ENCODE results near the gene ENO2.

The ENO2 gene

GRCh38 chr12:6960593-6961277, 46.4 kb downstream of the ENO2 start:
- DNase-seq (ENCODE audit: low read depth), result no peak

GRCh38 chr12:6961278-6961694, 46.9 kb downstream of the ENO2 start:
- DNase-seq (ENCODE audit: low read depth), result peak; percentile 87

DNA sequence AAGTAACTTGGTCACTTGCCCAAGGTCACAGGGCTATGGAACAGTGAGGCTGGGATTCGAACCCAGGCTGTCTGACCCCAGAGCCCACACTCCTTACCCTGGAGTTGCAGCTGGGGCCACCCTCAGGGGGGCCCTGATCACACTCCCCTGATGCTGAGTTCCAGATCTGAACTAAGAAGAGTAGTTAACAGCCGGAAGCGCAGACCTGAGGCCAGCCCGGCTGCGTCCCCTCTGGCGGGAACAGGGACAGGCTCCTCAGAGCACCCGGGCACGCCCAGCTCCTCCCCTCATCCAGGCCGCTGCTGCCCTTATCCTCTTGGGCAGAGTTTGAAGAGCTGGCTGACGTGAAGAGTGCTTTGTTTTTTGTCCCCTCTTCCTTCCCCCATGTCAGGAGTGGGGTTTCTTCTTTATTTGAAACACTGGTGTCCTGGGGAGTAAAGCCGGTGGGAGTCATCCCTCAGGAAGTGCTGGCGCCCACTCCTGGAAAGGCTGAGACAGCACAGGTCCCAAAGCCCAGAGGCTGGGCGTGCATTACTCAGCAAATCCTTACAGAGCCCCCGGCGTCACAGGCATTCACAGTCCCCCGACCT, 47.4 kb downstream of the ENO2 start:
- no peak for DNase-seq (ENCODE audit: low read depth)

- no peak for DNase-seq (ENCODE audit: low read depth)
Measured at GRCh38 chr12:6962285-6963015, 48.1 kb downstream of the ENO2 start.

- no peak for DNase-seq (ENCODE audit: low read depth)
Measured at GRCh38 chr12:6963016-6963731, 48.8 kb downstream of the ENO2 start.

DNA sequence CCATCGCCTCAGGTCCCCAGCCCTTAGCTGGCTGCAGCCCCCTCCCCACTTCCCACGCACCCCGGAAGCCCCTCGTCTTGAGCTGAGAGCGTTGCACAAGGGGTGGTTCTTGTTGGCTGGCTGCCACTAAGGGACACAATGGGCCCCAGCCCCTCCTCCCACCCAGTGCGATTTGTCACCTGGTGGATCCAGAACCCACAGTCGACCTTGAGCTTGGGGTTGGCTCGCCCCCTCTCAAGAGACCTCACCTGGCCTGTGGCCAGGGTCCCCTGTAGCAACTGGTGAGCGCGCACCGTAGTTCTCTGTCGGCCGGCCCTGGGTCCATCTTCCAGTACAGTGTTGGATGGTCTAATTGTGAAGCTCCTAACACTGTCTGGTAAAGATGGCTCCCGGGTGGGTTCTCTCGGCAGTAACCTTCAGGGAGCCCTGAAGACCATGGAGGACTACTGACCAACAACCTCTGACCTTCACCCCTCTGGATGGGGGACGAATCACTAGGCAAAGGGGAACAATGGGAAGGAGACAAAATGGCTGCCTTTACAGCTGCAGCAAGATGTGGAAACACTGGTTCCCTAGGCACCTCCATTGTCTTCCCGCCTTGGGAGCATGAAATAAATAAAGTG, 49.5 kb downstream of the ENO2 start:
- DNase-seq (ENCODE audit: low read depth), result no peak

GRCh38 chr12:6964605-6965025, 50.2 kb downstream of the ENO2 start:
- DNase-seq (ENCODE audit: low read depth), result no peak

DNA sequence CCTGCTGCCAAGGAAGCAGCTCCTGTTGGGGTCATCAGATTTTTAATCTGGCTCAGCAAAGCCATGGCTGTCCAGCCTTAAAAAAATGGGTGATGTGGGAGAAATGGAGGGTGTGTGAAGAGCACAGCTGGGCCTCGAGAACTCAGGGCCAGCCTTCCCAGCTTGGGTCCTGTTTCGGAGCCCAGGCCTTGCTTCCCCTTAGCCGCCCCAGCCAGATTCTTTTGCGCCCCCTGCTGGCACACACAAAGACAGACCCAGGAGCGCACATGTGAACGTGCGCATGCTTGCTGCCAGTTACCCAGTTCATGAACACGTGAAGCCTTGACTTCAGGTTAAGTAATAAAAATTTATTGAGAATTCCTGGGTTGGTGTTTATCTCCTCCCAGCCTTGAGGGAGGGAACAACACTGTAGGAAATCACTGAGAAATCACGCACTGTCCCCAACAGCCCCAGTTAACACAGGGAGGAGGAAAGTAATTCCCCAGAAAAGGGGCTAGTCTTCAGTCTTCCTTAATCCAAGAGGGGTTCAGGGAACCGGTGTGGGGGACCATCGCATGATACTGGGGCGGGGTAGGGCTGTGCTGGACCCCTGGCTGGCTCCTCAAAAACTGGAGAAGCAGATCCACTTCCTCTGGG, 50.8 kb downstream of the ENO2 start:
- DNase-seq (ENCODE audit: low read depth), result peak; percentile 85

GRCh38 chr12:6965714-6966113, 51.3 kb downstream of the ENO2 start:
- DNase-seq (ENCODE audit: low read depth), result no peak

GRCh38 chr12:6966351-6966750, 52.0 kb downstream of the ENO2 start:
- no peak for DNase-seq (ENCODE audit: low read depth)

- DNase-seq (ENCODE audit: low read depth), result no peak
Measured at GRCh38 chr12:6967651-6968100, 53.3 kb downstream of the ENO2 start.

DNA sequence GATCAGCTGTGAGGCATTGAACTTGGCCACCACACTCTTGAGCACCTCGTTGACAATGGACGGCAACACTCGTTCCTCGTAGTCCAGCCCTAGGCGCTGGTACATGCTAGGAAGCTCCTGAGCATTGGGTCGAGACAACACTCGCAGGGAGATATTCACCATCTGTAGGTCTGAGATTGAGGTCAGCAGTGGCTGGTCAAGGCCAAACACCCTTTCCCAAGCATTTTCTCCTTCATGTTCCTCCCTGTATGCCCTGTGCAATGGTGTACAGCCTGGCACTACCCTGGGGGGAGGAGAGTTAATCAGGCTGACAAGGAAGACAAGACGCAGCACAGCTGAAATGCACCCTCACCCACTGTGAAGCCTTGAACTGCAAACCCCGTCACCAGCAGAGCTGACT, 54.0 kb downstream of the ENO2 start:
- no peak for DNase-seq (ENCODE audit: low read depth)

DNA sequence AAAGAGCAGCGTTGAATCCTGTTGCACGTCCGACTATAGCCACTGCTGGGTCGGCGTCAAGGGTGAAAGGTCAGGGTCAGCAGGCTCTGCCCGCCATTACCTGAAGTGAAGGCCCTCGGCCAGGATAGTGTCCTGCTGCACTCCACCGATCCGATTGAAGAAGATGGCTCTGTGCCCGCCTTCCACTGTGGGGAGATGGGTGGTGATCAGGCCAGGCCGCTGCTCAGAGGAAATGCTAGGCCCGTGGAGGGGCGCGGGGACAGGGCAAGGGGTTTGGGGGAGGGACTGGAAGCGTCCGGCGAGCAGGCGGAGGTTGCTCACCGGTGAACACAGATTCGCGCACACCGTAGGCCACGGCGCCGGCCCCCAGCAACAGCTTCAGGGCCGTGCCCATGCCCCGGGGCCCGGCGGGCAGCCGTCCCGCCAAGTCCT, 55.7 kb downstream of the ENO2 start:
- DNase-seq (ENCODE audit: low read depth), result no peak

Data from stimulated activated CD8-positive, alpha-beta memory T cell treated with anti-CD3 and anti-CD28 coated beads, Interleukin-12 subunit alpha, Interleukin-12 subunit beta, amount 100 ng/mL, for 1 hour (primary cell).